GM10847 (cell line): ENCODE data around the gene C4BPB.

ENCODE experiments used
- POLR2A ChIP-seq: IDR thresholded peaks from 2 replicates; pipeline ENCODE4 v1.6.1; 2011; ENCODE audit not compliant: insufficient read length; ENCODE audit errors: extremely low read depth

C4BPB gene

GRCh38 chr1:207145401-207146058 is 56.9 kb downstream of the C4BPB start:
- TF ChIP-seq POLR2A = no peak
